SK-N-SH (cell line): ENCODE measurements around the gene ACLY. TPM values are rescaled to one million over a fixed set of nuclear protein-coding genes. Genes with fewer than 3 reads are reported as not detected.

ENCODE experiments used
- GABPA ChIP-seq: IDR thresholded peaks from 2 replicates; pipeline ENCODE4 v1.4.0; 2012; ENCODE audit warnings: low read depth, mild to moderate bottlenecking
- RAD21 ChIP-seq: IDR thresholded peaks from 2 replicates; pipeline ENCODE4 v1.6.1; 2012; ENCODE audit warnings: mild to moderate bottlenecking, low read length
- RFX5 ChIP-seq: IDR thresholded peaks from 2 replicates; pipeline ENCODE4 v1.6.1; 2012; ENCODE audit warnings: mild to moderate bottlenecking, improper control_type of control experiment, low read length
- TCF12 ChIP-seq: IDR thresholded peaks from 2 replicates; pipeline ENCODE4 v1.4.0; 2012
- YY1 ChIP-seq: IDR thresholded peaks from 2 replicates; pipeline ENCODE4 v1.4.0; 2012; ENCODE audit warnings: low read depth, mild to moderate bottlenecking
- polyA plus RNA-seq, 3 experiments: library from polyadenylated mRNA; depleted of rRNA; stranded (reverse); fragments of >200 nt; gene quantifications; 2 replicates each; pipeline ENCODE4 v1.2.3, GENCODE V29; 2012
- TF ChIP-seq, protein P1 (sequence below): IDR thresholded peaks from 2 replicates; pipeline ENCODE4 v1.4.0; 2012; ENCODE audit warnings: low read depth, borderline replicate concordance
- TF ChIP-seq, protein P2 (sequence below): fragments of 150-350 bp; IDR thresholded peaks from 2 replicates; pipeline ENCODE4 v1.6.1; 2016; ENCODE audit warnings: mild to moderate bottlenecking, low read depth, low read length
- TF ChIP-seq, protein P3 (sequence below): IDR thresholded peaks from 2 replicates; pipeline ENCODE4 v1.6.1; 2012; ENCODE audit warnings: mild to moderate bottlenecking, low read depth, low read length, moderate library complexity
- TF ChIP-seq, protein P4 (sequence below): fragments of 150-350 bp; IDR thresholded peaks from 2 replicates; pipeline ENCODE4 v1.6.1; 2017; ENCODE audit warnings: antibody characterized with exemption, low read length, low read depth, borderline replicate concordance
- TF ChIP-seq, protein P5 (sequence below): fragments of 200-600 bp; sonication (generic); IDR thresholded peaks from 2 replicates; pipeline ENCODE4 v1.6.1; 2017; ENCODE audit warnings: antibody characterized with exemption, mild to moderate bottlenecking, moderate library complexity

The ACLY gene
- polyA plus RNA-seq, 1 of the 3 experiments (the other 2 are of a cell fraction), result 163 TPM

DNA sequence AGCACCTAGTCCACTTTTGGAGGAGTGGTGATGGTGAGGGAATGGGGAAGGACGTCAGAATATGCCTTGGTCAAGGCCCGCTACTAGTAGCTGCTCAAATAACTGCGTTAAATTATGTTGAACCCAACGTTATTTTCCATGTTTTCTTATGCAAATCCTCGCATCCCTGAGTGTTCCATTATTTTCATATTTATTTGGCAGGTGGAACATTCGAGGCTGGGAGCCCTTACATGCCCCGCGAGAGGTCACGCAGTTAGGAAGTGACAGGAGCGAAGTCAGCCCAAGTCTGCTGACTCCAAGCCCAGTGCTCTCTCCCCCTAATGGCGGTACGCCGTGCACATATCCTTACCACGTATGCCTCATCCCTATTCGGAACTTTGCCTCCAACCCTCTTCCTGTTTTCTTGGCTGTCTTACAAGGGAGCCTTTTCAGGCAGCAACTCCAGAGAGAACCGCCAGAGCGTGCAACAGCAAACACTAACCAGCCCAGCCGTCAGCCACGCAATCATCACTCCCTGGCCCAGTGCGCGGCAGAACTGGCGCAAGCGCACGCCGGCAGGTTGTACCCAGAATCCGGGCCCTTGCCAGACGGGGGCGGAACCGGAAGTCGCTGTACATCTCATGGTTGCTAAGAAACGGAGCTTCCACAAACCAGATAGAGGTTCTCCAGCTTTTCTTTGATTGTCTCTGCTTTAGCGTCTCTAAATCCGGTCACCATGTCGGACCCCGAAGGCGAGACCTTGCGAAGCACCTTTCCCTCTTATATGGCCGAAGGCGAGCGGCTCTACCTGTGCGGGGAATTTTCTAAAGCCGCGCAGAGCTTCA, 11.5 kb upstream of the ACLY start, which contains the start of gene ODAD4 (continued):
- TF ChIP-seq, protein P1, sequence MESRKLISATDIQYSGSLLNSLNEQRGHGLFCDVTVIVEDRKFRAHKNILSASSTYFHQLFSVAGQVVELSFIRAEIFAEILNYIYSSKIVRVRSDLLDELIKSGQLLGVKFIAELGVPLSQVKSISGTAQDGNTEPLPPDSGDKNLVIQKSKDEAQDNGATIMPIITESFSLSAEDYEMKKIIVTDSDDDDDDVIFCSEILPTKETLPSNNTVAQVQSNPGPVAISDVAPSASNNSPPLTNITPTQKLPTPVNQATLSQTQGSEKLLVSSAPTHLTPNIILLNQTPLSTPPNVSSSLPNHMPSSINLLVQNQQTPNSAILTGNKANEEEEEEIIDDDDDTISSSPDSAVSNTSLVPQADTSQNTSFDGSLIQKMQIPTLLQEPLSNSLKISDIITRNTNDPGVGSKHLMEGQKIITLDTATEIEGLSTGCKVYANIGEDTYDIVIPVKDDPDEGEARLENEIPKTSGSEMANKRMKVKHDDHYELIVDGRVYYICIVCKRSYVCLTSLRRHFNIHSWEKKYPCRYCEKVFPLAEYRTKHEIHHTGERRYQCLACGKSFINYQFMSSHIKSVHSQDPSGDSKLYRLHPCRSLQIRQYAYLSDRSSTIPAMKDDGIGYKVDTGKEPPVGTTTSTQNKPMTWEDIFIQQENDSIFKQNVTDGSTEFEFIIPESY, result peak; percentile 35; the same call in 1 of the 2 replicates
- TF ChIP-seq, protein P2, sequence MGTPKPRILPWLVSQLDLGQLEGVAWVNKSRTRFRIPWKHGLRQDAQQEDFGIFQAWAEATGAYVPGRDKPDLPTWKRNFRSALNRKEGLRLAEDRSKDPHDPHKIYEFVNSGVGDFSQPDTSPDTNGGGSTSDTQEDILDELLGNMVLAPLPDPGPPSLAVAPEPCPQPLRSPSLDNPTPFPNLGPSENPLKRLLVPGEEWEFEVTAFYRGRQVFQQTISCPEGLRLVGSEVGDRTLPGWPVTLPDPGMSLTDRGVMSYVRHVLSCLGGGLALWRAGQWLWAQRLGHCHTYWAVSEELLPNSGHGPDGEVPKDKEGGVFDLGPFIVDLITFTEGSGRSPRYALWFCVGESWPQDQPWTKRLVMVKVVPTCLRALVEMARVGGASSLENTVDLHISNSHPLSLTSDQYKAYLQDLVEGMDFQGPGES, result no peak
- TF ChIP-seq, protein P3, sequence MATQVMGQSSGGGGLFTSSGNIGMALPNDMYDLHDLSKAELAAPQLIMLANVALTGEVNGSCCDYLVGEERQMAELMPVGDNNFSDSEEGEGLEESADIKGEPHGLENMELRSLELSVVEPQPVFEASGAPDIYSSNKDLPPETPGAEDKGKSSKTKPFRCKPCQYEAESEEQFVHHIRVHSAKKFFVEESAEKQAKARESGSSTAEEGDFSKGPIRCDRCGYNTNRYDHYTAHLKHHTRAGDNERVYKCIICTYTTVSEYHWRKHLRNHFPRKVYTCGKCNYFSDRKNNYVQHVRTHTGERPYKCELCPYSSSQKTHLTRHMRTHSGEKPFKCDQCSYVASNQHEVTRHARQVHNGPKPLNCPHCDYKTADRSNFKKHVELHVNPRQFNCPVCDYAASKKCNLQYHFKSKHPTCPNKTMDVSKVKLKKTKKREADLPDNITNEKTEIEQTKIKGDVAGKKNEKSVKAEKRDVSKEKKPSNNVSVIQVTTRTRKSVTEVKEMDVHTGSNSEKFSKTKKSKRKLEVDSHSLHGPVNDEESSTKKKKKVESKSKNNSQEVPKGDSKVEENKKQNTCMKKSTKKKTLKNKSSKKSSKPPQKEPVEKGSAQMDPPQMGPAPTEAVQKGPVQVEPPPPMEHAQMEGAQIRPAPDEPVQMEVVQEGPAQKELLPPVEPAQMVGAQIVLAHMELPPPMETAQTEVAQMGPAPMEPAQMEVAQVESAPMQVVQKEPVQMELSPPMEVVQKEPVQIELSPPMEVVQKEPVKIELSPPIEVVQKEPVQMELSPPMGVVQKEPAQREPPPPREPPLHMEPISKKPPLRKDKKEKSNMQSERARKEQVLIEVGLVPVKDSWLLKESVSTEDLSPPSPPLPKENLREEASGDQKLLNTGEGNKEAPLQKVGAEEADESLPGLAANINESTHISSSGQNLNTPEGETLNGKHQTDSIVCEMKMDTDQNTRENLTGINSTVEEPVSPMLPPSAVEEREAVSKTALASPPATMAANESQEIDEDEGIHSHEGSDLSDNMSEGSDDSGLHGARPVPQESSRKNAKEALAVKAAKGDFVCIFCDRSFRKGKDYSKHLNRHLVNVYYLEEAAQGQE, result 0 out of 2 replicates have a peak, but pooled peaks have one; percentile 20
- TF ChIP-seq, protein P4, sequence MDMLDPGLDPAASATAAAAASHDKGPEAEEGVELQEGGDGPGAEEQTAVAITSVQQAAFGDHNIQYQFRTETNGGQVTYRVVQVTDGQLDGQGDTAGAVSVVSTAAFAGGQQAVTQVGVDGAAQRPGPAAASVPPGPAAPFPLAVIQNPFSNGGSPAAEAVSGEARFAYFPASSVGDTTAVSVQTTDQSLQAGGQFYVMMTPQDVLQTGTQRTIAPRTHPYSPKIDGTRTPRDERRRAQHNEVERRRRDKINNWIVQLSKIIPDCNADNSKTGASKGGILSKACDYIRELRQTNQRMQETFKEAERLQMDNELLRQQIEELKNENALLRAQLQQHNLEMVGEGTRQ, result no peak
- TF ChIP-seq RFX5 (0 out of 2 replicates have a peak, but pooled peaks have one; percentile 9), TCF12 (peak; percentile 33; the same call in 1 of the 2 replicates), YY1 (peak; percentile 79), RAD21 (peak; percentile 56), GABPA (peak; percentile 74)
- TF ChIP-seq, protein P5, sequence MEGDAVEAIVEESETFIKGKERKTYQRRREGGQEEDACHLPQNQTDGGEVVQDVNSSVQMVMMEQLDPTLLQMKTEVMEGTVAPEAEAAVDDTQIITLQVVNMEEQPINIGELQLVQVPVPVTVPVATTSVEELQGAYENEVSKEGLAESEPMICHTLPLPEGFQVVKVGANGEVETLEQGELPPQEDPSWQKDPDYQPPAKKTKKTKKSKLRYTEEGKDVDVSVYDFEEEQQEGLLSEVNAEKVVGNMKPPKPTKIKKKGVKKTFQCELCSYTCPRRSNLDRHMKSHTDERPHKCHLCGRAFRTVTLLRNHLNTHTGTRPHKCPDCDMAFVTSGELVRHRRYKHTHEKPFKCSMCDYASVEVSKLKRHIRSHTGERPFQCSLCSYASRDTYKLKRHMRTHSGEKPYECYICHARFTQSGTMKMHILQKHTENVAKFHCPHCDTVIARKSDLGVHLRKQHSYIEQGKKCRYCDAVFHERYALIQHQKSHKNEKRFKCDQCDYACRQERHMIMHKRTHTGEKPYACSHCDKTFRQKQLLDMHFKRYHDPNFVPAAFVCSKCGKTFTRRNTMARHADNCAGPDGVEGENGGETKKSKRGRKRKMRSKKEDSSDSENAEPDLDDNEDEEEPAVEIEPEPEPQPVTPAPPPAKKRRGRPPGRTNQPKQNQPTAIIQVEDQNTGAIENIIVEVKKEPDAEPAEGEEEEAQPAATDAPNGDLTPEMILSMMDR, result peak; percentile 53
